ENCODE results near the gene NID1.

DNA sequence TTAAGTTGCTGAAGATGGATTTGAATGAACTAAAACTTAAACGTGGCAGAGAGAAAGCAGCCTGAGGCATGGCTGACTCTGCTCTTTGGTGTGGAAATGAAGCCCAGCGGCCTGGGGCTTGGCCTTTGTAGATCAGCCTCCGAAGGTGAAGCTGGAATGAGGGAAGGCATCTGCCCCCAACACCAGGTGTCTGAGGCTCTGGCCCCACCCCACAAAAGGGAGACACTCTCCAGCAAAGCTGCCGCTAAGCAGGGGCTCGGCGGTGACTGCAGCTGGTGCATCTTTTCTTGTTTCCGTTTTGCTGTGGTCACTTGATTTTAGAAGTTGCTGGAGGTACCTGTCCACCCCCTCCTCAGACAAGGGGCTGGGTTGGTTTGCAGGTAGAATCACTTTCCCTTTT is 38.2 kb upstream of the NID1 start:
- TF ChIP-seq CTCF (IDR thresholded peaks at IDR 0.05): no peak
- TF ChIP-seq POLR2A (IDR thresholded peaks at IDR 0.05): no peak

Measured in suprapubic skin (tissue), 3 donors.